Measurements from ENCODE around the gene ZNF649. TPM values are rescaled to one million over a fixed set of nuclear protein-coding genes. Genes with fewer than 3 reads are reported as not detected.
A peak's percentile ranks its signal among the peaks of the same experiment; 100 is the strongest.

ZNF649 gene
- polyA plus RNA-seq (2012; ENCODE audit: insufficient read length, low read depth) = 2.5 TPM

DNA sequence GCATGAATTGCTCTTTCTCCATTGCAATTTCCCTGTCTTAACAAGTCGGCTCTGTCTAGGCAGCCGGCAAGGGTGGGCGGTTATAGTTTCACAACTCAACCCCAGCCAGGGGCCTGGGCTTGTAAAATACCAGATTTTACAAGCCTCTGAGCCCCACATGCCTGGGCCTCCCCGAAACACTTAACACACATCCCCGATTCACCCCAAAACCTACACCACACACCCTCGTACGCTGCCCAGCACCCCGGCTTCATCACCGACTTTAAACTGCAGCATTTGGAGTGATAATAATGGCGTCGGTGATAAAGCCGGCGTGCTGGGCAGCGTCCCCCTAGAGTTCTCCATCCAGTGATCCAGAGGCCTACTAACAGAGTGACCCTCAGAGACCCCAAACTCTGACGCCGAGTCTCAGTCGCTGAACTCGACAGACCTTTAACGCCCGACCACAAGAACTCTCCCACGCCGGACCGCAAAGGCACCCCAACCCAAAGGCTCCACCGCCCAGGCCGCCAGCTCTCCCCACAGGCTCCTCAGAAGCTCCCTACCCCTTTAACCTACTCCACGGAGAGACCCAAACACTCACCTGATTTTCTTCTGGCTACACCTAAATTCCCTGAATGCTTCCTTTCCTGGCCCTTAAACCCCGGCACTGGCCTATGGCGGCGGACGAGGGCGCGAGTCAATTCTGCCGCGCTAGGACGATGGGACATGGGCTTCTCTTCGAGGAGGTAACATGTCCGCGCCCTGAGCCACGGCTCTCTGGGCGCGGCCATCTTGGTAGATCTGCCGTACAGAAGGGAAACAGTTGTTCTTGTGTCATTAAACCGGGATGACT is at the start of gene ZNF649:
Gene ZNF649 (minus strand): TSS at position 687 of the 835 bp plus-strand sequence. CDS start 4,910 bp downstream, outside the sequence.
- peak; percentile 74; the same call in 1 of the 2 replicates for TF ChIP-seq POLR2AphosphoS5 (IDR thresholded peaks at IDR 0.05; ENCODE audit: low read depth, low read length)
- TF ChIP-seq TAF1 (IDR thresholded peaks at IDR 0.05; ENCODE audit: borderline replicate concordance, insufficient read depth, low read length) = no peak

DNA sequence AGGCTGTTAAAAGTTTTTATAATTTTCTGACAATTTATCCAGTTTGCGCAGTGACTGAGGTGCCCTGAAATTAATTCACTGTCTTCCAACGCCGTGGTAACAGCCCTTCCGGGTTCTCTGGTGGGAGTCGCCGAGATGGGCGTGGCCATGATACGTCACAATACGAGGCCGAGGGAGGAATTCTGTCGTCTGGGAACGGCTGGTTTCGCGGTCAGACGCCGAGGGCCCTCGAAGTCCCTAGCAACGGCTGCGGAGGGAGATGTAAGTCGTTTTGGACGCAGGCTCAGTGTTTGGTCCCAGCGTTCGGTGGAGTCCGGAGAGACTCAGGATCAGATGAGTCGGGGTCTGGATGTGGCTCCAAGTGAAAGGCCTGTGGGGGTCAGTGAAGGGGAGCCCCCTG is 44.2 kb upstream of the ZNF649 start:
- TF ChIP-seq SIN3A (IDR thresholded peaks at IDR 0.05; ENCODE audit: borderline replicate concordance, insufficient read depth, low read length) = no peak
- TF ChIP-seq FOXP2 (optimal IDR thresholded peaks at IDR 0.05; ENCODE audit: borderline replicate concordance, extremely low read depth, extremely low read length, insufficient read depth) = no peak
- no peak for TF ChIP-seq POLR2AphosphoS5 (IDR thresholded peaks at IDR 0.05; ENCODE audit: low read depth, low read length)

DNA sequence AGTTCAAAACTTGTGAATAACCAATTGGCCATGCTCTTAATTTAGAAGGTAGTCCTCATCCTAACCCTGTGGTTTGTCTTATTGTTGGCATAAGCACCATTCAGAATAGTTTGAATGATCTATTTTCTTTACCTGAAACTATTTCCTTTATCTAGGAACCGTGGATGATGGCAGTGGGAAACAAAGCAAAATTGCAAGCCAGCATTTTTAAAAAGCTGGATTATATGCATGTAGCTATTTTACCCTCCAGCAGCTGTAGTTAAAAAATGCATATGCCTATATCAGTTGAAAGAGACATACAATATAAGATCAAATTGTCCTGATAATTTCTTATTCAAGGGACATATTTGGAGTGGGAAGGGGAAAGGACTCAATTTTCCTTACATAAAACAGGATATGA is 41.8 kb upstream of the ZNF649 start:
- TF ChIP-seq, protein P1, sequence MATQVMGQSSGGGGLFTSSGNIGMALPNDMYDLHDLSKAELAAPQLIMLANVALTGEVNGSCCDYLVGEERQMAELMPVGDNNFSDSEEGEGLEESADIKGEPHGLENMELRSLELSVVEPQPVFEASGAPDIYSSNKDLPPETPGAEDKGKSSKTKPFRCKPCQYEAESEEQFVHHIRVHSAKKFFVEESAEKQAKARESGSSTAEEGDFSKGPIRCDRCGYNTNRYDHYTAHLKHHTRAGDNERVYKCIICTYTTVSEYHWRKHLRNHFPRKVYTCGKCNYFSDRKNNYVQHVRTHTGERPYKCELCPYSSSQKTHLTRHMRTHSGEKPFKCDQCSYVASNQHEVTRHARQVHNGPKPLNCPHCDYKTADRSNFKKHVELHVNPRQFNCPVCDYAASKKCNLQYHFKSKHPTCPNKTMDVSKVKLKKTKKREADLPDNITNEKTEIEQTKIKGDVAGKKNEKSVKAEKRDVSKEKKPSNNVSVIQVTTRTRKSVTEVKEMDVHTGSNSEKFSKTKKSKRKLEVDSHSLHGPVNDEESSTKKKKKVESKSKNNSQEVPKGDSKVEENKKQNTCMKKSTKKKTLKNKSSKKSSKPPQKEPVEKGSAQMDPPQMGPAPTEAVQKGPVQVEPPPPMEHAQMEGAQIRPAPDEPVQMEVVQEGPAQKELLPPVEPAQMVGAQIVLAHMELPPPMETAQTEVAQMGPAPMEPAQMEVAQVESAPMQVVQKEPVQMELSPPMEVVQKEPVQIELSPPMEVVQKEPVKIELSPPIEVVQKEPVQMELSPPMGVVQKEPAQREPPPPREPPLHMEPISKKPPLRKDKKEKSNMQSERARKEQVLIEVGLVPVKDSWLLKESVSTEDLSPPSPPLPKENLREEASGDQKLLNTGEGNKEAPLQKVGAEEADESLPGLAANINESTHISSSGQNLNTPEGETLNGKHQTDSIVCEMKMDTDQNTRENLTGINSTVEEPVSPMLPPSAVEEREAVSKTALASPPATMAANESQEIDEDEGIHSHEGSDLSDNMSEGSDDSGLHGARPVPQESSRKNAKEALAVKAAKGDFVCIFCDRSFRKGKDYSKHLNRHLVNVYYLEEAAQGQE (IDR thresholded peaks at IDR 0.05; ENCODE audit: insufficient read depth in 1 of 2, low read depth in 2 of 2, low read length in 2 of 2) = no peak
- TF ChIP-seq SIN3A (IDR thresholded peaks at IDR 0.05; ENCODE audit: borderline replicate concordance, insufficient read depth, low read length) (no peak), POLR2AphosphoS5 (IDR thresholded peaks at IDR 0.05; ENCODE audit: low read depth, low read length) (no peak), TAF1 (IDR thresholded peaks at IDR 0.05; ENCODE audit: borderline replicate concordance, insufficient read depth, low read length) (no peak), FOXP2 (optimal IDR thresholded peaks at IDR 0.05; ENCODE audit: borderline replicate concordance, extremely low read depth, extremely low read length, insufficient read depth) (no peak)

DNA sequence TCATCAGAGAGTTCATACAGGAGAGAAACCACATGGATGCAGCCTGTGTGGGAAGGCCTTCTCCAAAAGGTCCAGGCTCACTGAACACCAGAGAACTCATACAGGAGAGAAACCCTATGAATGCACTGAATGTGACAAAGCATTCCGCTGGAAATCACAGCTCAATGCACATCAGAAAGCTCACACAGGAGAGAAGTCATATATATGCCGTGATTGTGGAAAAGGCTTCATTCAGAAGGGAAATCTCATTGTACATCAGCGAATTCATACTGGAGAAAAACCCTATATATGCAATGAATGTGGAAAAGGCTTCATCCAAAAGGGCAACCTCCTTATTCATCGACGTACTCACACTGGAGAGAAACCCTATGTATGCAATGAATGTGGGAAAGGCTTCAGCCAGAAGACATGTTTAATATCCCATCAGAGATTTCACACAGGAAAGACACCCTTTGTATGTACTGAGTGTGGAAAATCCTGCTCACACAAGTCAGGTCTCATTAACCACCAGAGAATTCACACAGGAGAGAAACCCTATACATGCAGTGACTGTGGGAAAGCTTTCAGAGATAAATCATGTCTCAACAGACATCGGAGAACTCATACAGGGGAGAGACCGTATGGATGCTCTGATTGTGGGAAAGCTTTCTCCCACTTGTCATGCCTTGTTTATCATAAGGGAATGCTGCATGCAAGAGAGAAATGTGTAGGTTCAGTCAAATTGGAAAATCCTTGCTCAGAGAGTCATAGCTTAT is 40.2 kb upstream of the ZNF649 start:
- no peak for TF ChIP-seq FOXP2 (optimal IDR thresholded peaks at IDR 0.05; ENCODE audit: borderline replicate concordance, extremely low read depth, extremely low read length, insufficient read depth)
- TF ChIP-seq SIN3A (IDR thresholded peaks at IDR 0.05; ENCODE audit: borderline replicate concordance, insufficient read depth, low read length) = no peak
- TF ChIP-seq, protein P1 (IDR thresholded peaks at IDR 0.05; ENCODE audit: insufficient read depth in 1 of 2, low read depth in 2 of 2, low read length in 2 of 2) = no peak
- no peak for TF ChIP-seq POLR2AphosphoS5 (IDR thresholded peaks at IDR 0.05; ENCODE audit: low read depth, low read length)

DNA sequence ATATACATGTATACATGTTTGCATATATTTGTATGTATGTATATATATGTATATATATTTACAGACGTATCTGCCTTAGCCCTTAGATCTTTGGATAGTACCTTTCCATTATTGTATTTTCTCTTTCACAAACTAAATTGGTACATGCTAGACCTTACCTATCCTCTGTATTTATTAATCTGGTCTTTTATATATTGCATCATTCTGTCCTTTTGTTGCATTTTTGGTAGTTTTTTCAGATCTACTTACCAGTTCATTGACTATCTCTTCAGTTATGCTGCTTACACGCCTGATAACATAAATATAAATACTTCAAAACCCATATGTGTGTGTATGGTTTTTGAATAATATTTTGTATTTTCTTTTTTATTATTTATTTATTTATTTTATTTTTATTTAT is 34.1 kb upstream of the ZNF649 start:
- TF ChIP-seq POLR2AphosphoS5 (IDR thresholded peaks at IDR 0.05; ENCODE audit: low read depth, low read length) (no peak), FOXP2 (optimal IDR thresholded peaks at IDR 0.05; ENCODE audit: borderline replicate concordance, extremely low read depth, extremely low read length, insufficient read depth) (no peak), TAF1 (IDR thresholded peaks at IDR 0.05; ENCODE audit: borderline replicate concordance, insufficient read depth, low read length) (no peak), SIN3A (IDR thresholded peaks at IDR 0.05; ENCODE audit: borderline replicate concordance, insufficient read depth, low read length) (no peak)
- TF ChIP-seq, protein P1 (IDR thresholded peaks at IDR 0.05; ENCODE audit: insufficient read depth in 1 of 2, low read depth in 2 of 2, low read length in 2 of 2) = no peak
